ENCODE measurements around the gene TOX3. TPM values are rescaled to one million over a fixed set of nuclear protein-coding genes. Genes with fewer than 3 reads are reported as not detected.

TOX3 gene
- total RNA-seq, 2 donors from 2014 or later = 4.8 to 8.5 TPM

DNA sequence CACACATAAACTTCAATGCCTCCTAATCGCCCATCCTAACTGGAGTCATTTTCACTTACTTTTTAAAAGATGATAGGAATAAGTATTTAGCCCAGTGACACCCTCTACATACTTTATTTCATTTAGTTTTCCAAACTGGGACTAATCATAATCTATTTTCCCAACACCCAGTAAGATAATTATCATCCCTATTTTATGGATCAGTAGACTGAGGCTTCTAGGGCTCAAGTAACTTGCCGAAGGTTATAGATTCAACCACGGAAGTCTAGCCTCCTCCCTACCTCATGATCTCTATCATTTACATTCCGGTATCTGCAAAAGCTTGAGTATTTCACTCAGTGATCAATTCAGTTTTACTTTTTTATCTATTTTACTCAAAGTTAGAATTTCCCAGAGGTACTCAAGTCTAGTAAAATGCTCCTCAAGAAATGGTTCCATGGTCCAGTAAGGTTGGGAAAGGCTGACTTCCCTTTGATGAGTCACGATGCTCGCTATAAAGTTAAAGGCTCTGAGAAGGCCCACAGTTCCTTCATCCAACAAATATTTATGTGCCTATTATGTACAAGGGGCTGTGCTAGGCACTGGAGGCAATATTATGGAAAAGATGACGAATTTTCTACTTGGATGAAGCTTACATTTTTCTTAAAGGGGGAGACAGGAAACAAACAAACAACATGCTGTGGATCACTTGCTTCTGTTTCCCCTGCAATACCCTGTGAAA is 75.1 kb downstream of the TOX3 start:
- H3K4me3 ChIP-seq (ENCODE audit: low read length) = no peak overlapping the region
- H3K4me1 ChIP-seq (ENCODE audit: control insufficient read depth, insufficient read depth, low read length) = no peaks in the 10 kb centered on the region
- no peak overlapping the region for H3K9ac ChIP-seq (ENCODE audit: extremely low read depth, low read length, poor library complexity, severe bottlenecking)
- H3K36me3 ChIP-seq (ENCODE audit: control insufficient read depth, insufficient read depth, low read length) = no peaks in the 10 kb centered on the region
- Mint-ChIP-seq H3K27me3 (ENCODE audit: insufficient read depth) (no peaks in the 10 kb centered on the region), H3K4me3 (no peak overlapping the region), H3K4me1 (peaks cover 12% of the 10 kb centered on the region), H3K9me3 (no peaks in the 10 kb centered on the region), H3K36me3 (ENCODE audit: low read depth) (no peaks in the 10 kb centered on the region), H3K27ac (no peak overlapping the region)
- H3K27ac ChIP-seq (ENCODE audit: low read depth, low read length) = no peak overlapping the region
- TF ChIP-seq CTCF (conservative IDR thresholded peaks at IDR 0.05) = no peak
- 89 to 94% methylated on average over 3 to 5 of the region's 7 CpGs for WGBS, 2 experiments (ENCODE audit: insufficient coverage in 1 of 2, insufficient read length in 1 of 2)
- no peak for DNase-seq
- H3K9me3 ChIP-seq (ENCODE audit: control insufficient read depth, low read length) = no peaks in the 10 kb centered on the region
- H3K27me3 ChIP-seq (ENCODE audit: control insufficient read depth, insufficient read depth, low read length, poor library complexity, severe bottlenecking) = no peaks in the 10 kb centered on the region

DNA sequence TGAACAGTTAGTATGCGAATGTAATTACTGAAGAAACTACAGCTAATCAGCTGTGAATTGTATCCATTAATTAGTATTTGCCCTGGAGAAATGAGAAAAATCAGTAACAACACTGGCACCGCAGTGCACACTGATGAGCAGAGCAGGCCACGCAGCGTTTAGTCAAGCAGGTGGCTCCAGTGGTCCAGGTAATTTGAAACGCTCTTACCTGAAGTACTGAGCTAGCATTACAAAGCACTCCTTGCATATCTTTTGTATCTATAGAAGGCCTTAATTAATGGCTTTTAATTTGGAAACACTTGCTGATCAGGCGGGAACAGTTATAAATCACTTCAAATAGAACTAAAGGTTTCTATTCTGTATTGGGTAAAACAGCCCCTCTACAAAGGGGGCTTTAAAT is 76.4 kb downstream of the TOX3 start:
- Mint-ChIP-seq H3K4me3 (no peak overlapping the region), H3K4me1 (peaks cover 15% of the 10 kb centered on the region), H3K9me3 (no peaks in the 10 kb centered on the region), H3K36me3 (ENCODE audit: low read depth) (no peaks in the 10 kb centered on the region), H3K27ac (no peak overlapping the region), H3K27me3 (ENCODE audit: insufficient read depth) (no peaks in the 10 kb centered on the region)
- Histone ChIP-seq H3K36me3 (ENCODE audit: control insufficient read depth, insufficient read depth, low read length) (no peaks in the 10 kb centered on the region), H3K4me1 (ENCODE audit: control insufficient read depth, insufficient read depth, low read length) (no peaks in the 10 kb centered on the region), H3K27ac (ENCODE audit: low read depth, low read length) (no peak overlapping the region), H3K9ac (ENCODE audit: extremely low read depth, low read length, poor library complexity, severe bottlenecking) (no peak overlapping the region), H3K9me3 (ENCODE audit: control insufficient read depth, low read length) (no peaks in the 10 kb centered on the region), H3K27me3 (ENCODE audit: control insufficient read depth, insufficient read depth, low read length, poor library complexity, severe bottlenecking) (no peaks in the 10 kb centered on the region), H3K4me3 (ENCODE audit: low read length) (no peak overlapping the region)
- whole genome bisulfite sequencing, 2 experiments (ENCODE audit: insufficient coverage in 1 of 2, insufficient read length in 1 of 2) = 78 to 98% methylated on average over 5 to 6 of the region's 6 CpGs
- no peak for TF ChIP-seq CTCF (conservative IDR thresholded peaks at IDR 0.05)
- DNase-seq = no peak

- no peaks in the 10 kb centered on the region for H3K4me1 ChIP-seq (ENCODE audit: control insufficient read depth, insufficient read depth, low read length)
- H3K36me3 ChIP-seq (ENCODE audit: control insufficient read depth, insufficient read depth, low read length) = no peaks in the 10 kb centered on the region
- no peak for TF ChIP-seq CTCF (conservative IDR thresholded peaks at IDR 0.05)
- Mint-ChIP-seq H3K27ac (no peak overlapping the region), H3K27me3 (ENCODE audit: insufficient read depth) (no peaks in the 10 kb centered on the region), H3K4me3 (no peak overlapping the region), H3K36me3 (ENCODE audit: low read depth) (peaks cover 2% of the 10 kb centered on the region), H3K9me3 (no peaks in the 10 kb centered on the region), H3K4me1 (peaks cover 15% of the 10 kb centered on the region)
- WGBS, 2 experiments (ENCODE audit: insufficient coverage in 1 of 2, insufficient read length in 1 of 2) = 85% methylated on average over 2 of the region's 3 CpGs; no CpG with 5 or more reads in 1 of the 2 experiments
- DNase-seq = no peak
- no peak overlapping the region for H3K4me3 ChIP-seq (ENCODE audit: low read length)
- H3K9me3 ChIP-seq (ENCODE audit: control insufficient read depth, low read length) = no peaks in the 10 kb centered on the region
- H3K27ac ChIP-seq (ENCODE audit: low read depth, low read length) = no peak overlapping the region
- no peak overlapping the region for H3K9ac ChIP-seq (ENCODE audit: extremely low read depth, low read length, poor library complexity, severe bottlenecking)
- no peaks in the 10 kb centered on the region for H3K27me3 ChIP-seq (ENCODE audit: control insufficient read depth, insufficient read depth, low read length, poor library complexity, severe bottlenecking)
These were observed 77.2 kb downstream of the TOX3 start for GRCh38 chr16:52469775-52470174.

Measured in endodermal cell (in vitro differentiated cells).